DOHH2 (cell line): ENCODE measurements around the gene PLEKHJ1.

Source experiments
- H3F3A ChIP-seq: fragments of 200-600 bp; sonication (generic), shearing (Covaris generic); 2 replicates; pipeline ENCODE4 v1.6.0; 2016; ENCODE audit warnings: antibody characterized with exemption, mild to moderate bottlenecking; ENCODE audit not compliant: control insufficient read depth, insufficient read depth
- H3K27ac ChIP-seq: fragments of 200-600 bp; sonication (generic); 2 replicates; pipeline ENCODE4 v1.5.1; 2014; ENCODE audit warnings: low read depth, mild to moderate bottlenecking, low read length, moderate library complexity
- H3K27me3 ChIP-seq: fragments of 200-600 bp; sonication (generic); 2 replicates; pipeline ENCODE4 v1.6.1; 2014; ENCODE audit warnings: mild to moderate bottlenecking, low read length, mixed read lengths; ENCODE audit not compliant: control insufficient read depth
- H3K36me3 ChIP-seq: fragments of 200-600 bp; sonication (generic); 2 replicates; pipeline ENCODE4 v1.6.1; 2014; ENCODE audit warnings: mild to moderate bottlenecking, low read length, moderate library complexity, mixed read lengths; ENCODE audit not compliant: control insufficient read depth
- H3K4me1 ChIP-seq: fragments of 200-600 bp; sonication (generic); 2 replicates; pipeline ENCODE4 v1.6.1; 2014; ENCODE audit warnings: mild to moderate bottlenecking, low read length, mixed read lengths; ENCODE audit not compliant: control insufficient read depth
- H3K4me2 ChIP-seq: fragments of 200-600 bp; sonication (generic); 2 replicates; pipeline ENCODE4 v1.6.0; 2014; ENCODE audit warnings: mild to moderate bottlenecking, low read length, moderate library complexity
- H3K4me3 ChIP-seq: fragments of 200-600 bp; sonication (generic); 2 replicates; pipeline ENCODE4 v1.5.1; 2014; ENCODE audit warnings: mild to moderate bottlenecking, low read length, mixed read lengths
- H3K79me2 ChIP-seq: fragments of 200-600 bp; sonication (generic); 2 replicates; pipeline ENCODE4 v1.6.1; 2014; ENCODE audit warnings: mild to moderate bottlenecking, low read length, mixed read lengths; ENCODE audit not compliant: control insufficient read depth
- H3K9me2 ChIP-seq: fragments of 200-600 bp; sonication (generic); replicated peaks from 2 replicates; pipeline ENCODE4 v1.6.1; 2014; ENCODE audit warnings: mild to moderate bottlenecking, low read length, mixed read lengths; ENCODE audit not compliant: control insufficient read depth
- H3K9me3 ChIP-seq: fragments of 200-600 bp; sonication (generic); 2 replicates; pipeline ENCODE4 v1.6.1; 2014; ENCODE audit warnings: antibody characterized with exemption, low read length, mixed read lengths; ENCODE audit not compliant: control insufficient read depth, insufficient read depth
- H4K20me1 ChIP-seq: fragments of 200-600 bp; sonication (generic); 2 replicates; pipeline ENCODE4 v1.6.0; 2014; ENCODE audit warnings: low read depth, mild to moderate bottlenecking, antibody characterized with exemption, low read length, moderate library complexity; ENCODE audit not compliant: control insufficient read depth, insufficient read depth
- EZH2phosphoT487 ChIP-seq: fragments of 200-600 bp; sonication (generic); IDR thresholded peaks from 2 replicates; pipeline ENCODE4 v1.6.1; 2017; ENCODE audit warnings: borderline replicate concordance, mild to moderate bottlenecking, antibody characterized with exemption, low read length, moderate library complexity, mixed read lengths
- TF ChIP-seq, protein P1 (sequence below): fragments of 200-600 bp; sonication (generic); IDR thresholded peaks from one replicate; pipeline ENCODE4 v1.5.1; 2014; ENCODE audit warnings: antibody characterized with exemption, mild to moderate bottlenecking, low read depth, low read length; ENCODE audit not compliant: poor library complexity, severe bottlenecking

PLEKHJ1 gene

DNA sequence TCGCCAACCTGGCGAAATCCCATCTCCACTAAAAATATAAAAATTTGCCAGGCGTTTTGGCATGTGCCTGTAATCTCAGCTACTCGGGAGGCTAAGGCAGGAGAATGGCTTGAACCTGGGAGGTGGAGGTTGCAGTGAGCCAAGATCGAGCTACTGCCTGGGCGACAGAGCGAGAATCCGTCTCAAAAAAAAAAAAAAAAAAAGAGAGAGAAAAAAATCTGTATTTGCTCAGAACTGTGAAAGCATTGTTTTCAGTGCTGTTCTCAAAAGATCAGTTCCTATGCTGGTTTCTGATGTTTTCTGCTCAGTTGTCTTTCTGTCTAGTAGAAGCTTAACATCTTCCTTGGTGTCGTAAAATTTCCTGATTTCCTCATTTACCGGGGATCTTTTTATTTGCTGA, 3.0 kb upstream of the PLEKHJ1 start:
- Histone ChIP-seq H3K9me2 (no peaks in the 10 kb centered on the region), H3K4me3 (peak overlapping the region; percentile 97), H3K36me3 (peaks cover 89% of the 10 kb centered on the region), H4K20me1 (peaks cover 44% of the 10 kb centered on the region), H3F3A (no peaks in the 10 kb centered on the region), H3K4me1 (peaks cover 49% of the 10 kb centered on the region), H3K79me2 (peaks cover 95% of the 10 kb centered on the region), H3K27me3 (no peaks in the 10 kb centered on the region), H3K4me2 (peak overlapping the region; percentile 88), H3K27ac (peak overlapping the region; percentile 23), H3K9me3 (no peaks in the 10 kb centered on the region)
- TF ChIP-seq, protein P1, sequence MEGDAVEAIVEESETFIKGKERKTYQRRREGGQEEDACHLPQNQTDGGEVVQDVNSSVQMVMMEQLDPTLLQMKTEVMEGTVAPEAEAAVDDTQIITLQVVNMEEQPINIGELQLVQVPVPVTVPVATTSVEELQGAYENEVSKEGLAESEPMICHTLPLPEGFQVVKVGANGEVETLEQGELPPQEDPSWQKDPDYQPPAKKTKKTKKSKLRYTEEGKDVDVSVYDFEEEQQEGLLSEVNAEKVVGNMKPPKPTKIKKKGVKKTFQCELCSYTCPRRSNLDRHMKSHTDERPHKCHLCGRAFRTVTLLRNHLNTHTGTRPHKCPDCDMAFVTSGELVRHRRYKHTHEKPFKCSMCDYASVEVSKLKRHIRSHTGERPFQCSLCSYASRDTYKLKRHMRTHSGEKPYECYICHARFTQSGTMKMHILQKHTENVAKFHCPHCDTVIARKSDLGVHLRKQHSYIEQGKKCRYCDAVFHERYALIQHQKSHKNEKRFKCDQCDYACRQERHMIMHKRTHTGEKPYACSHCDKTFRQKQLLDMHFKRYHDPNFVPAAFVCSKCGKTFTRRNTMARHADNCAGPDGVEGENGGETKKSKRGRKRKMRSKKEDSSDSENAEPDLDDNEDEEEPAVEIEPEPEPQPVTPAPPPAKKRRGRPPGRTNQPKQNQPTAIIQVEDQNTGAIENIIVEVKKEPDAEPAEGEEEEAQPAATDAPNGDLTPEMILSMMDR = no peak
- no peak for TF ChIP-seq EZH2phosphoT487

DNA sequence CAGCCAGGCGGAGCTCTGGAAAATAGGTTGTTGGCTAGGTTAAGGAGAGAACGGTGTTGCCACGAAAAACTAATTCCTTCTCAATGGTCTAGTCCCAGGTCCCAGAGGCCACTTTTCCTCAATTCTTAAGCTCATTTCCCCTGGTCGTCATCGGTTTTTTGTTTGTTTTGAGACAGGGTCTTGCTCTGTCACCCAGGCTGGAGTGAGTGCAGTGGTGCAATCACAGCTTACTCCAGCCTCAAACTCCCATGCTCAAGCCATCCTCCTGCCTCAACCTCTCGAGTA, 1.7 kb upstream of the PLEKHJ1 start:
- H3K27ac ChIP-seq = peak overlapping the region; percentile 77; the same call in 1 of the 2 replicates
- H3K9me3 ChIP-seq = no peaks in the 10 kb centered on the region
- no peaks in the 10 kb centered on the region for H3F3A ChIP-seq
- H4K20me1 ChIP-seq = peaks cover 39% of the 10 kb centered on the region
- H3K36me3 ChIP-seq = peaks cover 89% of the 10 kb centered on the region
- peak overlapping the region; percentile 88 for H3K4me2 ChIP-seq
- no peaks in the 10 kb centered on the region for H3K27me3 ChIP-seq
- H3K4me3 ChIP-seq = peak overlapping the region; percentile 97
- H3K9me2 ChIP-seq = no peaks in the 10 kb centered on the region
- TF ChIP-seq EZH2phosphoT487 = no peak
- TF ChIP-seq, protein P1 = no peak
- peaks cover 95% of the 10 kb centered on the region for H3K79me2 ChIP-seq
- peaks cover 63% of the 10 kb centered on the region for H3K4me1 ChIP-seq

DNA sequence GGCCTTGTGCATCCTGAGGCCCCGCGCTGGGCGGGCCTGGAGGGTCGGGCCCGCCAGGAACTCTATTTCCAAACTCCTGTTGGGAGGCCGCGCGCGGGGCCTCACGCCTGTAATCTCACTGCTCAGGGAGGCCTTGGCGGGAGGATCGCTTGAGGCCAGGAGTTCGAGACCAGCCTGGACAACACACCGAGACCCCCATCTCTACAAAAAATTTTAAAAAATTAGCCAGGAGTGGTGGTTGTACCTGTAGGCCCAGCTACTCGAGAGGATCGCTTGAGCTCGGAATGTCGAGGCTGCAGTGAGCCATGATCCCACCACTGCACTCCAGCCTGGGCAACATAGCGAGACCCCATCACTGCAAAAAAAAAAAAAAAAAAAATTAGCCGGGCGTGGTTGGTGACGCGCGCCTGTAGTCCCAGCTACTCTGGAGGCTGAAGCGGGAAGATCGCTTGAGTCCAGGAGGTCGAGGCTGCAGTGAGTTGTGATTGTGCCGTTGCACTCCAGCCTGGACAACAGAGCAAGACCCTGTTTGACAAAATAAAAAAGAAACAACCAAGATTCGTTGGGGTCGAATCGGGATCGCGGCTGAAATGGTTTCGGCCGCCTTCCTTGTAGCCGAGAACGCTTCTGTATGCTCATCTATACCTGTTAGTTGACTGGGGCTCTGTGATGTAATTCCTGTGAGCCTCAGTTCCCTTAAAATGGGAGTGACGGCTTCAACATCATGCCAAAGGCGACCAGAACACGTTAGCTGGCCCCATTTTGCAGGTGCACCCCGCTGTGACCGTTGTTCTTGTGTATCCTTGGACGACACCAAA, 1.1 kb upstream of the PLEKHJ1 start:
- no peaks in the 10 kb centered on the region for H3F3A ChIP-seq
- peaks cover 95% of the 10 kb centered on the region for H3K79me2 ChIP-seq
- TF ChIP-seq EZH2phosphoT487 = no peak
- TF ChIP-seq, protein P1 = no peak
- H4K20me1 ChIP-seq = peaks cover 39% of the 10 kb centered on the region
- peak overlapping the region; percentile 88 for H3K4me2 ChIP-seq
- H3K9me2 ChIP-seq = no peaks in the 10 kb centered on the region
- peak overlapping the region; percentile 77 for H3K27ac ChIP-seq
- H3K36me3 ChIP-seq = peaks cover 89% of the 10 kb centered on the region
- H3K4me1 ChIP-seq = peaks cover 63% of the 10 kb centered on the region
- no peaks in the 10 kb centered on the region for H3K27me3 ChIP-seq
- H3K9me3 ChIP-seq = no peaks in the 10 kb centered on the region
- H3K4me3 ChIP-seq = peak overlapping the region; percentile 97
